HG02798 (cell line): ENCODE data around the gene MED16.
"Not testable (repeated sequence)": the region's sequence is repeated elsewhere in the genome, so short reads cannot be mapped to it uniquely, and the experiment has no call there.

Experiments
- ATAC-seq: cut with Tn5 transposase; IDR thresholded peaks from one replicate; pipeline ENCODE4 v1.9.1; 2021; ENCODE audit warnings: mild to moderate bottlenecking; ENCODE audit not compliant: unreplicated experiment, poor library complexity

The MED16 gene

GRCh38 chr19:891421-892200 lies 1.4 kb downstream of the MED16 start:
- ATAC-seq = not testable (repeated sequence)

GRCh38 chr19:890831-891230 lies 2.2 kb downstream of the MED16 start:
- ATAC-seq = no peak

GRCh38 chr19:889662-890295 lies 3.2 kb downstream of the MED16 start:
- ATAC-seq = no peak

- no peak for ATAC-seq
Measured at GRCh38 chr19:888581-889385, 4.2 kb downstream of the MED16 start.

- ATAC-seq = no peak
Measured at GRCh38 chr19:887599-887998, 5.4 kb downstream of the MED16 start.

GRCh38 chr19:887072-887471 lies 5.9 kb downstream of the MED16 start:
- no peak for ATAC-seq

GRCh38 chr19:885536-886224 lies 7.3 kb downstream of the MED16 start:
- no peak for ATAC-seq

- no peak for ATAC-seq
Measured at GRCh38 chr19:884420-885211, 8.4 kb downstream of the MED16 start.

- no peak for ATAC-seq
Measured at GRCh38 chr19:883661-884211, 9.3 kb downstream of the MED16 start.

GRCh38 chr19:882871-883497 lies 10.0 kb downstream of the MED16 start:
- ATAC-seq = no peak

- ATAC-seq = no peak
Measured at GRCh38 chr19:881385-882071, 11.5 kb downstream of the MED16 start.

- ATAC-seq = no peak
Measured at GRCh38 chr19:879711-880438, 13.1 kb downstream of the MED16 start.

- not testable (repeated sequence) for ATAC-seq
Measured at GRCh38 chr19:878751-879561, 14.0 kb downstream of the MED16 start.

GRCh38 chr19:877992-878660 lies 14.9 kb downstream of the MED16 start:
- not testable (repeated sequence) for ATAC-seq

- ATAC-seq = no peak
Measured at GRCh38 chr19:876780-877314, 16.1 kb downstream of the MED16 start.

GRCh38 chr19:876089-876488 lies 16.9 kb downstream of the MED16 start:
- ATAC-seq = no peak
